ENCODE data around the gene CPTP.

Gene CPTP

GRCh38 chr1:1319646-1319941 is 5.0 kb upstream of the CPTP start:
- Mint-ChIP-seq H3K36me3 (peaks cover 8% of the 10 kb centered on the region), H3K9me3 (no peaks in the 10 kb centered on the region), H3K27me3 (no peaks in the 10 kb centered on the region), H3K4me3 (no peak overlapping the region), H3K4me1 (peaks cover 16% of the 10 kb centered on the region), H3K27ac (no peak overlapping the region)

- Mint-ChIP-seq H3K4me3 (no peak overlapping the region), H3K27me3 (no peaks in the 10 kb centered on the region), H3K27ac (no peak overlapping the region), H3K36me3 (peaks cover 7% of the 10 kb centered on the region), H3K9me3 (no peaks in the 10 kb centered on the region), H3K4me1 (peaks cover 18% of the 10 kb centered on the region)
These were observed 3.7 kb upstream of the CPTP start for GRCh38 chr1:1320666-1321448.

GRCh38 chr1:1321477-1321876 is 3.1 kb upstream of the CPTP start:
- no peaks in the 10 kb centered on the region for H3K9me3 Mint-ChIP-seq
- H3K4me1 Mint-ChIP-seq, result peaks cover 23% of the 10 kb centered on the region
- no peaks in the 10 kb centered on the region for H3K27me3 Mint-ChIP-seq
- no peak overlapping the region for H3K27ac Mint-ChIP-seq
- no peak overlapping the region for H3K4me3 Mint-ChIP-seq
- H3K36me3 Mint-ChIP-seq, result peaks cover 7% of the 10 kb centered on the region

GRCh38 chr1:1322418-1322817 is 2.2 kb upstream of the CPTP start:
- no peaks in the 10 kb centered on the region for H3K27me3 Mint-ChIP-seq
- no peaks in the 10 kb centered on the region for H3K9me3 Mint-ChIP-seq
- peak overlapping the region; percentile 93 for H3K4me3 Mint-ChIP-seq
- H3K36me3 Mint-ChIP-seq, result peaks cover 5% of the 10 kb centered on the region
- H3K27ac Mint-ChIP-seq, result peak overlapping the region; percentile 77
- H3K4me1 Mint-ChIP-seq, result peaks cover 23% of the 10 kb centered on the region

GRCh38 chr1:1322952-1323351 is 1.6 kb upstream of the CPTP start:
- Mint-ChIP-seq H3K27me3 (no peaks in the 10 kb centered on the region), H3K9me3 (no peaks in the 10 kb centered on the region), H3K4me3 (peak overlapping the region; percentile 93), H3K4me1 (peaks cover 23% of the 10 kb centered on the region), H3K27ac (peak overlapping the region; percentile 77), H3K36me3 (peaks cover 4% of the 10 kb centered on the region)

GRCh38 chr1:1324084-1324523 is 498 bp upstream of the CPTP start:
- Mint-ChIP-seq H3K36me3 (peaks cover 4% of the 10 kb centered on the region), H3K9me3 (no peaks in the 10 kb centered on the region), H3K27me3 (no peaks in the 10 kb centered on the region), H3K4me1 (peaks cover 23% of the 10 kb centered on the region), H3K4me3 (peak overlapping the region; percentile 90), H3K27ac (no peak overlapping the region)

- Mint-ChIP-seq H3K4me3 (peak overlapping the region; percentile 70), H3K9me3 (no peaks in the 10 kb centered on the region), H3K27ac (no peak overlapping the region), H3K4me1 (peaks cover 23% of the 10 kb centered on the region), H3K27me3 (no peaks in the 10 kb centered on the region), H3K36me3 (peaks cover 3% of the 10 kb centered on the region)
These were observed 879 bp downstream of the CPTP start for GRCh38 chr1:1325288-1326074.

GRCh38 chr1:1326075-1326605 is 1.5 kb downstream of the CPTP start:
- peak overlapping the region; percentile 66 for H3K4me3 Mint-ChIP-seq
- H3K4me1 Mint-ChIP-seq, result peaks cover 23% of the 10 kb centered on the region
- H3K27ac Mint-ChIP-seq, result peak overlapping the region; percentile 59
- H3K27me3 Mint-ChIP-seq, result no peaks in the 10 kb centered on the region
- peaks cover 3% of the 10 kb centered on the region for H3K36me3 Mint-ChIP-seq
- H3K9me3 Mint-ChIP-seq, result no peaks in the 10 kb centered on the region

GRCh38 chr1:1327291-1327690 is 2.7 kb downstream of the CPTP start:
- Mint-ChIP-seq H3K9me3 (no peaks in the 10 kb centered on the region), H3K27ac (no peak overlapping the region), H3K36me3 (peaks cover 1% of the 10 kb centered on the region), H3K4me3 (no peak overlapping the region), H3K4me1 (peaks cover 19% of the 10 kb centered on the region), H3K27me3 (no peaks in the 10 kb centered on the region)

GRCh38 chr1:1328254-1328653 is 3.7 kb downstream of the CPTP start:
- no peaks in the 10 kb centered on the region for H3K27me3 Mint-ChIP-seq
- H3K4me1 Mint-ChIP-seq, result peaks cover 12% of the 10 kb centered on the region
- no peaks in the 10 kb centered on the region for H3K9me3 Mint-ChIP-seq
- H3K4me3 Mint-ChIP-seq, result no peak overlapping the region
- H3K27ac Mint-ChIP-seq, result no peak overlapping the region
- peaks cover 1% of the 10 kb centered on the region for H3K36me3 Mint-ChIP-seq

- H3K27ac Mint-ChIP-seq, result no peak overlapping the region
- no peak overlapping the region for H3K4me3 Mint-ChIP-seq
- no peaks in the 10 kb centered on the region for H3K9me3 Mint-ChIP-seq
- H3K27me3 Mint-ChIP-seq, result no peaks in the 10 kb centered on the region
- no peaks in the 10 kb centered on the region for H3K36me3 Mint-ChIP-seq
- peaks cover 7% of the 10 kb centered on the region for H3K4me1 Mint-ChIP-seq
These were observed 5.0 kb downstream of the CPTP start for GRCh38 chr1:1329304-1330210.

GRCh38 chr1:1330366-1331067 is 5.9 kb downstream of the CPTP start:
- Mint-ChIP-seq H3K4me3 (no peak overlapping the region), H3K9me3 (no peaks in the 10 kb centered on the region)

GRCh38 chr1:1331068-1331965 is 6.7 kb downstream of the CPTP start, which contains the start of gene TAS1R3:
Gene TAS1R3, plus strand, starts transcription at chr1:1331280. Its CDS starts 66 bp downstream, at chr1:1331346.
- Mint-ChIP-seq H3K36me3 (no peaks in the 10 kb centered on the region), H3K27ac (no peak within 1 kb of the TSS), H3K4me1 (peaks cover 1% of the 10 kb centered on the region), H3K4me3 (no peak within 1 kb of the TSS), H3K9me3 (no peaks in the 10 kb centered on the region), H3K27me3 (no peaks in the 10 kb centered on the region)

More at GRCh38 chr1:1330366-1331067, 5.9 kb downstream of the CPTP start:
- no peak overlapping the region for H3K27ac Mint-ChIP-seq
- H3K27me3 Mint-ChIP-seq, result no peaks in the 10 kb centered on the region
- no peaks in the 10 kb centered on the region for H3K36me3 Mint-ChIP-seq
- peaks cover 7% of the 10 kb centered on the region for H3K4me1 Mint-ChIP-seq
